ENCODE results near the gene PTGES2. TPM values are rescaled to one million over a fixed set of nuclear protein-coding genes. Genes with fewer than 3 reads are reported as not detected.
A peak's percentile ranks its signal among the peaks of the same experiment; 100 is the strongest.

The PTGES2 gene
- total and polyA plus RNA-seq, 4 donors, result 22.8 to 41.1 (median 31.5) TPM

- DNase-seq (ENCODE audit: low spot score), result no peak
- H3K9ac ChIP-seq (ENCODE audit: low read depth in 1 of 2, low read length in 2 of 2), result no peak overlapping the region
Observed at GRCh38 chr9:128078504-128079434, 48.8 kb downstream of the PTGES2 start.

More at GRCh38 chr9:128078504-128079434, 48.8 kb downstream of the PTGES2 start:
- Histone ChIP-seq H3K27ac (ENCODE audit: low read depth in 1 of 2, low read length in 2 of 2) (peak overlapping the region; percentile 16 to 36), H3K36me3 (ENCODE audit: control insufficient read depth in 4 of 4, insufficient read depth in 3 of 4, low read depth in 1 of 4, low read length in 3 of 4) (no peaks in the 10 kb centered on the region), H3K27me3 (ENCODE audit: control insufficient read depth in 4 of 4, insufficient read depth in 4 of 4, low read length in 3 of 4) (no peaks in the 10 kb centered on the region), H3K4me1 (ENCODE audit: control insufficient read depth in 4 of 4, insufficient read depth in 4 of 4, low read length in 3 of 4) (peaks cover 5 to 23% (median 17%) of the 10 kb centered on the region in 4 donors), H3K4me3 (ENCODE audit: low read depth in 1 of 3, low read length in 3 of 3) (no peak overlapping the region), H3K9me3 (ENCODE audit: control insufficient read depth in 4 of 4, low read length in 3 of 4) (no peaks in the 10 kb centered on the region)
- TF ChIP-seq FOXA1 (IDR thresholded peaks at IDR 0.05) (no peak), RAD21 (IDR thresholded peaks at IDR 0.05) (peak in 1 of 2 donors; percentile 12), TAF1 (conservative IDR thresholded peaks at IDR 0.05) (no peak), REST (IDR thresholded peaks at IDR 0.05) (no peak), HNF4G (IDR thresholded peaks at IDR 0.05) (no peak), YY1 (IDR thresholded peaks at IDR 0.05) (peak; percentile 68), ATF3 (IDR thresholded peaks at IDR 0.05) (no peak), EGR1 (IDR thresholded peaks at IDR 0.05; ENCODE audit: low read depth in 2 of 2) (no peak), JUND (IDR thresholded peaks at IDR 0.05) (peak; percentile 47 to 67), ZBTB33 (IDR thresholded peaks at IDR 0.05) (no peak), NR2F2 (IDR thresholded peaks at IDR 0.05) (no peak), MAX (IDR thresholded peaks at IDR 0.05) (no peak), RXRA (IDR thresholded peaks at IDR 0.05) (peak in 1 of 2 donors; percentile 67), CTCF (IDR thresholded peaks at IDR 0.05; ENCODE audit: low read depth, low read length, missing input control) (no peak), GABPA (IDR thresholded peaks at IDR 0.05 in 1 of 2, conservative IDR thresholded peaks at IDR 0.05 in 1 of 2) (no peak), FOXA2 (IDR thresholded peaks at IDR 0.05) (no peak), HNF4A (conservative IDR thresholded peaks at IDR 0.05) (peak; percentile 24 to 53), SP1 (IDR thresholded peaks at IDR 0.05) (peak; percentile 15)
- 61% methylated on average over 11 of the region's 11 CpGs for WGBS
